ENCODE results near the gene PHKG1. TPM values are rescaled to one million over a fixed set of nuclear protein-coding genes. Genes with fewer than 3 reads are reported as not detected.

The PHKG1 gene
- polyA plus RNA-seq, 1 donor (not counting 4 experiments of a cell fraction or from before 2014, with no cell fraction given): 0.25 TPM

DNA sequence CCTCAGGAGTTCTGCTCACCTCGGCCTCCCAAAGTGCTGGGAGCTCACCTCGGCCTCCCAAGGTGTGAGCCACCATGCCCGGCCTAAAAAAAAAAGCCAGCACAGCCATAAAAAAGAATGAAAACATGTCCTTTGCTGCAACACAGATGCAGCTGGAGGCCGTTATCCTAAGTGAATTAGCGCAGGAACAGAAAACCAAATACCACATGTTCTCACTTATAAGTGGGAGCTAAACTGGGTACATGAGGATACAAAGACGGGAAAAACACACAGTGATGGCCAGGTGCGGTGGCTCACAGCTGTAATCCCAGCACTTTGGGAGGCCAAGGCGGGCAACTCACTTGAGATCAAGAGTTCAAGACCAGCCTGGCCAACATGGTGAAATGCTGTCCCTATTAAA is 62.4 kb downstream of the PHKG1 start:
- no peak overlapping the region for H3K4me2 ChIP-seq (ENCODE audit: control insufficient read depth, extremely low read depth, insufficient read depth, low read depth, low read length)
- H3K4me3 ChIP-seq (ENCODE audit: control insufficient read depth in 2 of 3, extremely low read depth in 1 of 3, insufficient read depth in 2 of 3, low read depth in 1 of 3, low read length in 3 of 3): no peak overlapping the region
- H2AFZ ChIP-seq (ENCODE audit: control insufficient read depth, low read length): no peak overlapping the region
- H4K20me1 ChIP-seq (ENCODE audit: control insufficient read depth, extremely low read depth, insufficient read depth, low read length): no peaks in the 10 kb centered on the region
- no peak for TF ChIP-seq EZH2 (IDR thresholded peaks at IDR 0.05; ENCODE audit: low read length)
- TF ChIP-seq, protein P1, sequence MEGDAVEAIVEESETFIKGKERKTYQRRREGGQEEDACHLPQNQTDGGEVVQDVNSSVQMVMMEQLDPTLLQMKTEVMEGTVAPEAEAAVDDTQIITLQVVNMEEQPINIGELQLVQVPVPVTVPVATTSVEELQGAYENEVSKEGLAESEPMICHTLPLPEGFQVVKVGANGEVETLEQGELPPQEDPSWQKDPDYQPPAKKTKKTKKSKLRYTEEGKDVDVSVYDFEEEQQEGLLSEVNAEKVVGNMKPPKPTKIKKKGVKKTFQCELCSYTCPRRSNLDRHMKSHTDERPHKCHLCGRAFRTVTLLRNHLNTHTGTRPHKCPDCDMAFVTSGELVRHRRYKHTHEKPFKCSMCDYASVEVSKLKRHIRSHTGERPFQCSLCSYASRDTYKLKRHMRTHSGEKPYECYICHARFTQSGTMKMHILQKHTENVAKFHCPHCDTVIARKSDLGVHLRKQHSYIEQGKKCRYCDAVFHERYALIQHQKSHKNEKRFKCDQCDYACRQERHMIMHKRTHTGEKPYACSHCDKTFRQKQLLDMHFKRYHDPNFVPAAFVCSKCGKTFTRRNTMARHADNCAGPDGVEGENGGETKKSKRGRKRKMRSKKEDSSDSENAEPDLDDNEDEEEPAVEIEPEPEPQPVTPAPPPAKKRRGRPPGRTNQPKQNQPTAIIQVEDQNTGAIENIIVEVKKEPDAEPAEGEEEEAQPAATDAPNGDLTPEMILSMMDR (optimal IDR thresholded peaks at IDR 0.05 in 1 of 3, IDR thresholded peaks at IDR 0.05 in 1 of 3, conservative IDR thresholded peaks at IDR 0.05 in 1 of 3; ENCODE audit: extremely low read depth in 1 of 3, insufficient read depth in 2 of 3, low read length in 3 of 3): no peak
- peaks cover 4 to 15% of the 10 kb centered on the region in 2 experiments for H3K36me3 ChIP-seq (ENCODE audit: control insufficient read depth in 2 of 2, extremely low read depth in 1 of 2, insufficient read depth in 2 of 2, low read length in 2 of 2)
- no peaks in the 10 kb centered on the region for H3K9me3 ChIP-seq (ENCODE audit: control insufficient read depth, low read depth, low read length)
- H3K27ac ChIP-seq (ENCODE audit: control insufficient read depth, insufficient read depth, low read length): no peak overlapping the region
- no peaks in the 10 kb centered on the region for H3K27me3 ChIP-seq (ENCODE audit: control insufficient read depth, extremely low read depth, insufficient read depth, low read length)
- H3K79me2 ChIP-seq (ENCODE audit: control insufficient read depth, insufficient read depth, low read length): no peaks in the 10 kb centered on the region
- peaks cover 7% of the 10 kb centered on the region for H3K4me1 ChIP-seq (ENCODE audit: control insufficient read depth, extremely low read depth, insufficient read depth, low read length)
- no peak overlapping the region for H3K9ac ChIP-seq (ENCODE audit: control insufficient read depth, extremely low read depth, insufficient read depth, low read length)
- H3K9me1 ChIP-seq (ENCODE audit: control insufficient read depth, extremely low read depth, insufficient read depth, low read length): no peaks in the 10 kb centered on the region
- no peak for FAIRE-seq
- no peak for DNase-seq (ENCODE audit: low read depth, low spot score)
- dilution Hi-C loops (cut with MboI; ENCODE audit: extremely low pct_ligation_motif_present, low sequenced_read_pairs): no loop called here

Small RNAs within 50 kb of the gene (small RNA-seq; reads per million reads assigned to genes)
- gene SNORA15 (ENCODE audit: insufficient read length in 3 of 3, low read depth in 3 of 3, low replicate concordance in 1 of 3): 0 to 0.75 (median 0.33) reads per million in 3 experiments
- gene SNORA22B (ENCODE audit: insufficient read length in 3 of 3, low read depth in 3 of 3, low replicate concordance in 1 of 3): 0 to 0.25 (median 0) reads per million in 3 experiments

Other genes with a start within 250 kb of the PHKG1 start
- gene SEPTIN14, start 230.2 kb downstream of the PHKG1 start, polyA plus RNA-seq: not detected in 3 replicates
- gene ZNF713, start 205.5 kb downstream of the PHKG1 start, polyA plus RNA-seq: 0.68 to 0.84 TPM (median 0.72 TPM) in 3 replicates
- gene MRPS17, start 141.1 kb downstream of the PHKG1 start, polyA plus RNA-seq: 20.2 to 40.8 TPM (median 30.7 TPM) in 3 replicates
- gene NIPSNAP2, start 128.4 kb downstream of the PHKG1 start, polyA plus RNA-seq: 39.5 to 64.7 TPM (median 45.6 TPM) in 3 replicates
- 16.6 to 28.1 TPM (median 21.6 TPM) in 3 replicates for gene PSPH, start 41.5 kb downstream of the PHKG1 start, polyA plus RNA-seq
- 237 to 403 TPM (median 316 TPM) in 3 replicates for gene CCT6A, start 41.2 kb downstream of the PHKG1 start, polyA plus RNA-seq
- gene SUMF2, start 28.7 kb downstream of the PHKG1 start, polyA plus RNA-seq: 59.0 to 112 TPM (median 73.8 TPM) in 3 replicates
- gene CHCHD2, start 13.5 kb upstream of the PHKG1 start, polyA plus RNA-seq: 277 to 420 TPM (median 379 TPM) in 3 replicates
- gene NUPR2, start 23.5 kb upstream of the PHKG1 start, polyA plus RNA-seq: not detected in 3 replicates